ENCODE measurements around the gene UBQLN3.

DNA sequence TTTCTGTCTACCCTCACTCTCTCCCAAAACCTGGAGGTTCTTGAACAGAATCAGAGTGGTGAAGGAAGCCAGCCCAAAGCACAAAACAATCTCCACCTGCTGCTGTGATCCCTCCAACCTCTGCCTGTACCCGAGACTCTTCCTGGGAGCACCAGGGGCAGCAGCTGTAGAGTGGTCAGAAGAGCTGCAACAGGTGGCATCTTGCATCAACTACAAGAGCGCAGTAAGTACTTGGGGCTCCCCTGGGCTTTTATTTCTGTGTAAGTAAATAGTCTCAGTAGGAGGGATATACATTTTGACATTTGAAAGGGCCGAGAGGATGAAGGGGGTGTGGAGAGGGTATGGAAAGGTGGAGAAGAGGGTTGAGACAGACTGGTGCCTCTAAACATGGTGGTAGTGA, 15.0 kb upstream of the UBQLN3 start:
- TF ChIP-seq TCF7L2 (IDR thresholded peaks at IDR 0.05; ENCODE audit: borderline replicate concordance, extremely low read depth, insufficient read depth, insufficient read length) = no peak
- TF ChIP-seq ZNF274 (IDR thresholded peaks at IDR 0.05; ENCODE audit: low read depth, low read length) = no peak

Measured in HCT116 (cell line).